ENCODE measurements around the gene NUP210.

The NUP210 gene

DNA sequence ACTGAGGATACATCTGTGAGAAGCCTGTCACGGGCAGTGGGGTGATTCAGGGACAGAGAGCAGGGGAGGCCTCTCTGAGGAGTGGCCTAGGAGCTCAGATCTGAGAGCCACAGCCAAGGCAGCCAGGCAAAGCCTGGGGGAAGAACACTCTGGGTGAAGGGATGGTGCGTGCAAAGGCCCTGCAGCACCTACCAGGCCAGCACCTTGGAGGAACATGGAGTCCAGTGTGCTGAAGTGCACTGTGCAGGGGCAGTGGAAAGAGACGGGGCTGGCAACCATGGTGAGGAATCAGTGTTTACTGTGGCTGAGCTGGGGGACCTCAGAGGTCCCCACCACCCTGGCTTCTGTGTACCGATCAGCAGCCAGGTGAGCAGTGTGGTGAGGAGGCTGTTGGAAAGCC is 48.0 kb downstream of the NUP210 start:
- DNase-seq: no peak

DNA sequence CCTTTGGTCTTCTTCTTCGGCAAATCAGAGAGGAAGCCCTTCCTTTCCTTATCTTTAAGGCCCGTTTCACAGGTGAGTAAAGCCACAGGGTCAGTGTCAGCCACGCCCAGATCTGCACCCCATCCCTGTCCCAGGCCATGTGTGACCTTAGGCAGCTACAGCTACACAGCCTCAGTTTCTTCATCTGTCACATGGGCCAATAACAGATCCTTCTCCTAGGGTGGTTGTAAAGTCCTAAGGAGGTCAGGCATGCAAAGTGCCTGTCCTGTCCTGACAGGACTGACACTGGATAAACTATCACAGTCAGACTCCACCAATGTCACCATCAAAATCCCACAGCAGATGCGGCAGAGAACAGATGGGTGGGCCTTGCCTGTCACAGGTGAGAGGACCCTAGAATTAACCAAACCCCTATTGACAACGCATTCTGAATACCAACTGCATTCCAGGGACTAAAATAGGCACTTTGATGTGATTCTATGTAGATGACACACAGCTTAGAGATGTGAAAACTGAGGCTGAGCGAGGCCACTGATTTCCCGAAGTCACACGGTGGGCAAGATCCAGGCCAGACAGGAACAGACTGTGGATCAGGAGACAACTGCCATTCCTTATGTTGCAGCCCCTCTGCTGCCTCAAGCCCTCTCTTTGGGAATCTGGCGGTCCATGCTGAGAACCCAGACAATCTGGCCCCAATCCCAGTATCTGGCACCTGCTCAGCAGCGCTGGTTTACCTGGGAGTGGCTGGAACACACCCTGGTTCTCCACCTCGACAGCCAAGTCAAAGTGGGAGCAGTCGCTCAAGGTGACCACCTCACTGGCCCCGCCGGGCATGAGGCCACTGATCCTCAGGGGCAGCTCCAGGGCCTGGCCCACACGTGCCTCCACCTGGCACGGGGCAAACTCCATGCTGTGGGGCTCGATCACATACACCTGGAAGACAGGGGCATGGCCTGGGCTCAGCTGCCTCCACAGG is 48.7 kb downstream of the NUP210 start:
- no peak for DNase-seq

DNA sequence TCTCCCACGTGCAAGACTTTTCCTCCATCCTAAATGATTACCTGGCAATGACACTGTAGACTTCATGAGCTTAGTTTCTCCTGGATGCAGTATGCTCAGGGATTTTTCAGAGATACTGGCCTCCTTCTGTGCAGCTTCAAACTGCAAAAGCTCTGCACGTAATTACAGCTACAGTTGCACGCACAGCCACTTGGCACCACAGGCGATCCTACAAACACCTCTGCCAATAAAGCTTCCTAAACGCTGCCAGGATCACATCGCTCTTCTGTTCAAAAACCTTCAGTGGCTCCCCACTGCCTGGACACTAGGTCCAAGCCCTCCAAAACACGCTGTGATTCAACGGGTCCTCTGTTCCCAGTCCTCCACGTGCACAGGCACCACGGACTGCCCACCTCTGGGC is 49.5 kb downstream of the NUP210 start:
- no peak for DNase-seq

DNA sequence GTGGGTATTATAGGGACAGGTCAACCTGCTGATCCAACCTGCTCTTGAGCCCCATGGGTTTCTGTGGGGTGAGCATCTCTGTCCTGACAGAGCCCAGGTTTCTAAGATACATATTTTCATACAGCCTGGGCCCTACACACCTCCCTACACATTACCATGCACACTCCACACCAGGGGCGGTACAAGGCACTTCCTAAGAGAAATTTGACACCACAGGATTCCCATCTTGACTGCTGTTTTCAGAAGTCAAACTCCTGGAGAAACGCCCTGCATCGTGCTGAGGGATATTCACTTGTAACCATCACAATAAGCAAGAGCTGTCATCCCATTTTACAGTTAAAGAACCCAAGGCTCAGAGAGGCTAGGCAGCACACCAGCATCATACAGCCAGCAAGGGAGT is 50.1 kb downstream of the NUP210 start:
- no peak for DNase-seq

DNA sequence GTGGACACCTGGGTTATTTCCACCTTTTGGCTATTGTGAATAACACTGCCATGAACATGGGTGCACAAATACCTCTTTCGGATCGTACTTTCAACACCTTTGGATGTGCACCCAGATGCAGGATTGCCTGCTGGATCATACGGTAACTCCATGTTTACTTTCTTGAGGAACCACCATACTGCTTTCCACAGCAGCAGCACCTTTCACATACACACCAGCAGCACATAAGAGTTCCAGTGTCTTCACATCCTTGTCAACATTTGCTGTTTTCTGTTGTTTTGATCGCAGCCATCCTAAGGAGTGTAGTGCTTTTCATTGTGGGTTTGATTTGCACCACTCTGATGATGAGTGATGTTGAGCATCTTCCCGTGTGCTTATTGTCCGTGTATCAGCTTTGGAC is 51.3 kb downstream of the NUP210 start:
- no peak for DNase-seq

DNA sequence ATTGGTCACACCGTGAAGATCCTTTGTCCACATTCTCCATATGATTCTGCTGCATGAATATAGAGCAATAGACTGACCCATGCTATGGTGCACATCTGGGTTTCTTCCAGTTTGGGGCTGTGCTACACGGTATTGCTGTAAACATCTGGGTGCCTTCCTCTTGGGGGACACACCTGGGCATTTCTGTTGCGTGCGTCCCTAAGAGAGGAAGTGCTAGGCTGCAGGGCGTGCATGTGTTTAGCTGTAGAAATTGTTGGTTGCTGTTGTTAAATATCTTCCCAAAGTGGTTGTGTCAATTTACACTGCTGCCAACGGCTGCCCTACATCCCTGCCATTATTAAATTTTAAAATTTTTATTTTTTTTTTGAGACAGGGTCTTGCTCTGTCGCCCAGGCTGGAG is 52.4 kb downstream of the NUP210 start:
- no peak for DNase-seq

DNA sequence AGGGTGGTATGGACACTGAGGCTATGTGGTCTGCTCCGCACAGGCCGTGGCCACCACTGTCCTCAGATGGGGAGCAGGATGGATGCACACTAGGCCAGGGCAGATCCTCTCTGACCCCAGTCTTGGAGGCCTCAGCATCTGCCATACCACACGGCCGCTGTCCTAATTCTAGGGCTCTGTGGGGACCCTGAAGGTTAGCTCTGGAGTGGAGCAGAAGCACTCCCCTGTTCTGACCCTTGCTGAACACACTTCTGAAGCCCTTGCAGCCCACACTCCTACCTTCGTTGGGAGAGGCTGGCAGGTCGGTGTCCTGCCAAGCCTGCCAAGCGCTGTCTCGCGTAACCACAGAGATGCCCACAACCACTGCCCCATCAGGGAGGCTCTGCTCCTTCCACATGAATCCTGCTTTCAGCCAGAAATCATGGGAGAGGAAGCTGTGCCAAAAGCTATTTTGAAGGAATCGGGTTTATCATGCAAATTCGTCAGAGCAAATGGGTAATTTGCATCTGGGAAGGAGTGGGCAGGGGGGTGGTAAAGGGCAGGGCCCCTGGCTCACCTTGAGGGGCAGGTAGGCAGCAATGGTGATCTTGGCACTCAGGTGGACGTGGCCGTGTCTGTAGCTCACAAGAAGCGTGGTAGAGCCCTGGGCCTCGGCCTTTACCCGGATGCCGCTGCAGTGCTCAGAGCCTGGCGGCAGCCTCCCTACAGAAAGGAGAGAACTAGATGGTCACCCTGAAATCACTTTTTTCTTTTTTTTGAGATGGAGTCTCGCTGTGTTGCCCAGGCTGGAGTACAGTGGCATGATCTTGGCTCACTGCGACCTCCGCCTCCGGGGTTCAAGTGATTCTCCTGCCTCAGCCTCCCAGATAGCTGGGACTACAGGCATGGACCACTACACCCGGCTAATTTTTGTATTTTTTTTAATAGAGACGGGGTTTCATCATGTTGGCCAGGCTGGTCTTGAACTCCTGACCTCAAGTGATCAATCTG is 54.4 kb downstream of the NUP210 start:
- DNase-seq: peak in 1 of 2 experiments; percentile 34

DNA sequence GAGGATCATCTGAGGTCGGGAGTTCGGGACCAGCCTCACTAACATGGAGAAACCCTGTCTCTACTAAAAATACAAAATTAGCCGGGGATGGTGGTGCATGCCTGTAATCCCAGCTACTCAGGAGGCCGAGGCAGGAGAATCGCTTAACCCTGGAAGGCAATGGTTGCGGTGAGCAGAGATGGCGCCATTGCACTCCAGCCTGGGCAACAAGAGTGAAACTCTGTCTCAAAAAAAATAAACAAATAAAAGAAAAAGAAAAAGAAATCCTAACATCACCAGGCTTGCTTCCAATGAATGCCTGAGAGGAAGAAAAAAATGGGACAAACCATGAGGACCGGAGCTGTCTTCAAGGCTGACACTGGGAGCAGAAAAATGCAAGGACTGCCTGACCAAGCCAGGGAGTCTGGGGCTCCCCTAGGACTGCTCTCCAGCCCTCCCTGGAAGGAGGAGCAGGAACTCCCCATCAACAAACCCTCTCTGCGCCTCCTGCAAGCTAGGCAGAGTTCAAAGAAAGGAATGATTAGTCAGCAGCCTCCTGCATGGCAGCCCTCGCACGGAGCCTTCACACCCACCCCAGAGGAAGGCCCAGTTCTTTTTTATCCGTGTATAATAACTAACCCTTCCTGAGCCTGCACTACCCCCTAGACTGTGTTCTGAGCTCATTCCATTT is 55.4 kb downstream of the NUP210 start:
- no peak for DNase-seq

DNA sequence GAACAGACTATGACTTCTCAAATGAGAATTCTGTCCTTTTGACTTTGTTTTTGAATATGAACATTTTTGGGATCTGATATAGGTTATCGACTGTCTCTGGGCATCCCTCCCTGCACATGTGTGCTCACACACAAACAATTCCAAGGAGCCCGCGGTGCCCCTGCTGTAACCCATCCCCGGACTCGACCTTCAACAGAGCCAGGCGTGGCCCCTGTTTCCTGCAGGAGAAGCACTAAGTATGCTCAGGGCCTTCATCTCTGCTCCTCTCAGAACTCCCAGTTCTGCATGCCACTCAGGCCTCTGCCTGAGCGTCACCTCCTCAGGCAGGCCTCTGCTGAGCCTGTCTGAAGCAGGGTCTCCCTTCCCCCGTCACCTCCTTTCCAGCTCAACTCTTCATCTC is 57.6 kb downstream of the NUP210 start:
- DNase-seq: no peak

DNA sequence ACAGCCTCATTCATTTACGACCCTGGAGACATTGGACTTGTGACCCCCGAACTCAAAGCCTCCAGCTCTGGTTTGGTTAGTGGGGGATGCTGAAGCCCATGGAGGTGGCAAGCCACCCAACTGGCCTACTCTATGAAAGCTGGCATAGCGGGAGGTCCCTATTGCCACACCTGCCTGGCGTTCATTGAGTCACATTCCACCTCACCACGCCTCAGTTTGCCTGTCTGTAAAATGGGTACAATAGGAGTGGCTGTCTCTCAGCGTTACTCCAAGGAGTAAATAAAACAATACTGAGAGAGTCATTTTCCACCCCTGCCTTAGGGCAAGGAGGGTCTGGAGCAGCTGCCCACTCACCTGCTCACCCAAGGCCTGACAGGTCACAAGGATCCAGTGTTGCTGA is 60.2 kb downstream of the NUP210 start:
- DNase-seq: no peak

DNA sequence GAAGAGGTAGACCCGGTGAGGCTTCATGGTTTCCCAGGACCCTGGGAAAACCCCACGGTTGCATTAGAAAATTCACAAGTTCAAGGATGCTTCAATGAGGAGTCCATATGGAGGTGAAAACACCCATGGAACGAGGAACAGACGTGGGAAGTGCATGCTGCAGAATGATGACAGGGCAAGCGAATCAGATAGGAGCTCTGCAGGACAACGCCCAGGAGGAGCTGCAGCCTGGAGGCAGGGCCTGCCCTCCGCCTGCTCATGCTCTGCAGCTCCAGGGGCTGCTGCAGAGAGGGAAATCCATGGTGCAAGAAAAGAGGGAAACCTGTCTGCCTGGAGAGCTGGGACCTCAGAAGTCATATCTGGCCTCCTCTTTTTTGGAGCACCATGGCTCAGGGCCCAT is 61.5 kb downstream of the NUP210 start:
- DNase-seq: no peak

DNA sequence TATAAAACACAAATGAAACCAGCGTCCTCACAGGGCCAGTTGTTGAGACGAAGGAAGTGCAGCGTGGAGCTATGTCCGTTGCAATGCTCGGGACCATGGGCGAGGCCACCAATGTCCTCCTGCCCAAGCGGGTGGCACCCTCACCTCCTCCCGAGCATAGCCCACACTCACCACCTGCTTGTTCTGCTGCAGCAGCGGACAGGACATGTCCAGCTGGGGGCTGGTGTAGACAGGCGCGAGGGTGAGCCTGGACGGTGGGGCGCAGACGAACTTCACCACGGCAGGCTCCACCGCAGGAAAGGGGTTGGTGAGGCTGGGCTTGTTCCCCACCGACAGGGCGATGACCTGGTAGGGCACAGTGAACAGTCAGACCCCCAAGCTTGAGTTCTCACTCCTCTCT is 62.1 kb downstream of the NUP210 start:
- DNase-seq: no peak

DNA sequence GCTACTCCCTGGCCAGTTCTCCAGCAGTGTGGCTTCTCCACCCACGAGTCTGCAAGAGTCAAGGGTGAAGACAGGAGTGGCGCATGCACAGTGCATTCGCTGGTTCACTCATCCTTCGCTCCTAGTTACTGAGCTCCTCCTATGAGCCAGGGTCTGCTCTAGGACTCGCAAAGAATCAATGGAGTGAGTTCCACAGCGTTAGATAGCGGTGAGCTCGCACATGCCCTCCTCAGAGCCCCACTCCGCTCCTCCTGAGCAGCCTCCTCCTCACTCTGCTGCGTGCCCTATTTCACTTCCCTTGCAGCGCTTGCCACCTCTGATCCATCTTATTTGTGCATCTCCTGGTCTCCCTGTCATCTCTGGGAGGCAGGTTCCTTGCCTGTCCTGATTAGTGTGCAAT is 63.0 kb downstream of the NUP210 start:
- no peak for DNase-seq

DNA sequence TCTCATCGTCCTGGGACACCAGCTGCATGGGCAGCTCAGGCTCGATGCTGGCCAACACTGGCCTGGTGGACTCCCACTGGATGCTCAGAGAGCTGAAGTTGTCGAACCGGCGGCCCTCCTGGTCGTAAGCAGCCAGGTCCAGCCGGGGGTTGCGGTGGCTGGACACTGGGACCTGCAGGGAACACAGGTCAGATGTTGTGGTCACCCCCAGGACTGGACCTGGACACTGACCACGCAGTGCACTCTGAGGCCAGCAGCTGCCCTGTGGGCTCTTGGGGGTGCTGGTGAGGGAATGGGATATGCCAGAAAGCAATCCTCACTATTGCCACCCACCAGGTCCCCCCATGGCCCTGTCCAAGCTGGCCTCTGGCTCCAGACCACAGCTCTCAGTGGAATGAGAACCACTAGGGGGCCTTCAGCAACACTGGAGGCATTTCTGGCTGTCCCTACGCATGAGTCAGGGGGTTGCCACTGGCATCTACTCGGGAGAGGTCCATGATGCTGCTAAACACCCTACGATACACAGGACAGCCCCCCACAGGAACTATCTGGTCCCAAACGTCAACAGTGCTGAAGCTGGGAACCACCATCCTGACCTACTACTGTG is 66.1 kb downstream of the NUP210 start:
- DNase-seq: no peak

DNA sequence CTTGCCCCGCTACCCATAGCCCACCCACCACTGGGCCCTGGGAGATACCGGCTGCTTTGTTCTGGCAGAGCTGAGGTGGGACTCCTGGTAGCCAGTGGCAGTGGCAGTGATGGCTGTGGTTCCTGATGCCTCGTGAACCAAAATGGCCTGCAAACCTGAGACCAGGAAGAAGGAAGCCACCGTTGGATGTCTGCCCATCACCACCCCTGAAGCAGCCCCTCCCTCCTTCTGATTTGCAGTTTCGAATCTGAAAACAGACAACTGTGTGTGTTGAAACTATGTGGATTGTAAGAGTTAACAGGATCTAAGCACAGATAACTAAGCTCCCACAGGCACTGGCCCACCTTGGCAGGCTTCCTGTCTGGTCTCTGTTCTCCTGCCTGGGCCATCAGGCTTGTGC is 66.6 kb downstream of the NUP210 start:
- DNase-seq: no peak

DNA sequence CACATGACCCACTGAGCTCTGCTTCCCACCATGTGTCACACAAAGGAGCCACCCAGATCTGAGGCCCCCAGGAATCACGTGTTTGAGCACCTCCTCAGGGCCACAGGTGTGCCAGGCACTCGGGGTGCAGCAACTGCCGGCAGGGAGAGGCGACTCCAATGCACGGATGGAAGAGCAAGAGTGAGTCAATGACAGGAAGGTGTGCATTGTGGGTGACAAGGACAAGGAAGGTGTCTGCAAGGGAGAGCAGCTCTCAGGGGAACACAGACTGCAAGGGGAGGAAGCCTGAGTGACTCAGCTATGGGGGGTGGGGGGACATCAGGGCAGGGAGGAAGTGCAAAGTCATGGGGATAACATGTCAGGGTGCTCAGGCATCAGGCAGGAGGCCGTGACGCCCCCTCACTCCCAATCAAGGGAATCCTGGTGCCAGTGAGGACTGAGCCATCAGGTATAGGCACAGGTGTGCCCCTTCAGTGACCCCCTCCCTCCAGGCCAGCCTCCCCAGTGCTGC is 67.4 kb downstream of the NUP210 start:
- DNase-seq: no peak

DNA sequence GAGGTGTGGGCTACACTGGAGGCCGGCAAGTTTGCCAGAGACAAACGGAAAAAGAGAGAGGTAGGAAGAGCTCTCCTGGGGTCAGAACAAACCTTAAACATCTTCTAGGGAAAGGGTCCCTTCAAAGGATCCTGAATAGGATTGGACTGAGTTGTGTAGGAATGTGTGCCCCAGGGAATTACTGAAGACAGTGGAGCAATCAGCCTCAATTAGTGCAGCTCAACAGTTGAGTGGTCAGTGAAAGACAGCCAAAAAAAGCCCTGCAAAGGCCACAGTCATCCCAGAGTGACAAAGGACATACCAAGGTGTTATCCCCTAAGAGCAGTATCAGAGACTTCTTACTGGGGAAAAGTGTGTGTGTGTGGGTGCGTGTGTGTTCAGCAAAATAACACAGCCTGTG is 70.3 kb downstream of the NUP210 start:
- no peak for DNase-seq

DNA sequence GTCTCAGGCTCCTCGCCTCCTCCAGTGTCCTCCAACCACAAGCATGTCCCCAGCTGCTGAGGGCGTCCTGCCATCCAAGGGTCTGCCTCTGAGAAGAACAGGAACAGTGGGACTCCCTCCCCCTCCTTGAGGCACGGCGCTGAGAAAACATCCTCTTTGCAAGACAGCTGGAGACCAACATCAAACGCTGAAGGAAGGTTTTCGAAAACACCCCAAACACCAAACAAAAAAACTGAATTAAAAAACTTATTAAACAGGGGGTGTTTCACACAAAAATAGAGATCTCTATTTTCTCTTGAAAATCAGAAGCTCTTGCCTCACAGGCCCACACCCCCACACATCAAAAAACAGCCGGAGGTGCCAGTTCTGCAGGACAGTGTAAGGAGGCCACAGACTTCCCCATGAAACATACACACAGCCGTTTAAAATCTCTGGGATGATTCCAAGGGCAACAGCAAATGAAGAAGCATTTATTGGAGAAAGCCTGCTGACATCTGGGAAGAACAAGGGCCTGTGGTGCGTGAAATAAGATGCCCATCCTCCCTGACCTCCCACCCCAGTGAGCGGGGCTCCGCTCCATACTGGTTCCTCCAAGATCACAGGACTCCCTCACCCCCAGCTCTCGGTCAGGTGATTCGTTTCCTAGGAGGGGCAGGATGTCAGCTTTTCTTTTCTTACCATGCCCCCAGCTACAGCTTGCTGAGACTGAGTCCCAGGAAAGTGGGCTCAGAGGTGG is 71.3 kb downstream of the NUP210 start:
- no peak for DNase-seq

DNA sequence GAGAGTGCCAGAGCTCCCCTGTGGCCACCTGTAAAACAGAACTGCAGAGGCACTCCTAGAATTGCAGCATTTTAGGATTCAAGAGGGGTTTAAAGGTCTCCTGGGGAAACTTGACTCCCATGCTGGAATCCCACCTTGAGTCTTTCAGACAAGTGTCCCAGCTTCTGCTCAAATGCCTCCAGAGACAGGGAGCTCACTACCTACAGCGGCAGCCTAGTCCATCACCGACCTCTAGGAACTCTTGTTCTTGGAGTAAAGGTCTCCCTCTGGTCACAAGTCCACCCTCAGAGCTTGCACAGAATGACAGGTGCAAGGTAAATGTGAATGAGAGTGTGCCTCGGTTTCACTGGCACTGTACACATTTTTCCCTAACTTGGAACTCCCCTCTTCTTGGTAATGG is 72.0 kb downstream of the NUP210 start:
- DNase-seq: no peak

DNA sequence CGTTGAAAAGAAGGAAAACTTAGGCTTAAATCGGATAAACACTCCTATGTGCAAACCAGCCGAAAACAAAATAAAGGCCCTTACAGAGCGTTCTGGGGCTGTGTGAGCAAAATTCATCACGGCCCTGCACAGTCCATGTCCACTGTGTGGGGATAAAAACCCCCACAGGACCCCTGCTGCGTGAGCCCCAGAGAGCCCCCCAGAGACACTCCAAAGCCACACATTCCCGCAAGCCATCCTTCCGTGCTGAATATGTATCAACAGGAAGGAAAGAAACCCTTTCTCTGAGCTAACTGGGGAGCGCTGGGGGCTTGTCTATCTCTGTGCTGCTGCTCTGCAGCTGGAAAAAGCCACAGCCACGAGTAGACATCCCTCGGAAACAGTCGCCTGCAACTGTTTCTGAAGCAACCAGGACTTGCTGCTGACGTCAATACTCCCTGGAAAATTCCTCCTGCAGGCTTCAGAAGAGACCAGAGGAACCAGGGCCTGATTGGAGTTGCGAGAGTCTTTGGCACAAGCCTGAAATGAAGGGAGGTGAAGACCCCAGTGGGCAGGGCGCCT is 72.7 kb downstream of the NUP210 start:
- DNase-seq: no peak

All from NCI-H526 (cell line).